H1 (cell line): ENCODE data around the gene PPIC. TPM values are rescaled to one million over a fixed set of nuclear protein-coding genes. Genes with fewer than 3 reads are reported as not detected.

Experiments
- BACH1 ChIP-seq: IDR thresholded peaks from 2 replicates; pipeline ENCODE4 v1.6.1; 2012; ENCODE audit warnings: low read length, improper control_type of control experiment
- POLR2AphosphoS5 ChIP-seq: IDR thresholded peaks from 2 replicates; pipeline ENCODE4 v1.6.1; 2011; ENCODE audit warnings: low read depth, low read length
- SAP30 ChIP-seq: fragments of 300-600 bp; sonication (generic); IDR thresholded peaks from 2 replicates; pipeline ENCODE4 v1.7.1; 2012; ENCODE audit warnings: low read length, moderate library complexity, mild to moderate bottlenecking, inconsistent platforms; ENCODE audit not compliant: insufficient read depth, insufficient replicate concordance
- USF2 ChIP-seq: IDR thresholded peaks from 2 replicates; pipeline ENCODE4 v1.6.1; 2011; ENCODE audit warnings: low read length, improper control_type of control experiment
- polyA plus RNA-seq, 7 experiments: library from polyadenylated mRNA; depleted of rRNA in 3 of 7; stranded (reverse) in 5 of 7; unstranded in 2 of 7; fragments of >200 nt in 5 of 7; fragments of 200-250 nt in 2 of 7; gene quantifications; 1 replicate in 5 of 7; 2 replicates in 1 of 7; 4 replicates in 1 of 7; pipeline versions ENCODE4 v1.2.1 to v1.2.3, GENCODE V29; 2011 to 2013; ENCODE audit warnings: missing spikeins in 2 of 7, mixed read lengths in 2 of 7
- total RNA-seq: library from RNA; stranded (reverse); fragmentation: NEBNext Ultra II Directional; extraction: Animal tissue kit (Norgen Biotek cat#: 25700); gene quantifications from 2 replicates; pipeline ENCODE4 v1.2.1, GENCODE V29; 2021
- TF ChIP-seq, protein P1 (sequence below), 3 experiments: IDR thresholded peaks; 1 replicate in 2 of 3; 2 replicates in 1 of 3; pipeline versions ENCODE4 v1.5.1 to v1.6.1; 2011; ENCODE audit warnings: low read length in 3 of 3, mild to moderate bottlenecking in 3 of 3, inconsistent platforms in 2 of 3, low read depth in 1 of 3, moderate library complexity in 1 of 3; ENCODE audit not compliant: insufficient read depth in 1 of 3; ENCODE audit errors: control extremely low read depth in 1 of 3

The PPIC gene
- total and polyA plus RNA-seq, 2 of the 8 experiments (the other 6 are each of a cell fraction or from before 2014, with no cell fraction given): 8.5 to 10.4 TPM

DNA sequence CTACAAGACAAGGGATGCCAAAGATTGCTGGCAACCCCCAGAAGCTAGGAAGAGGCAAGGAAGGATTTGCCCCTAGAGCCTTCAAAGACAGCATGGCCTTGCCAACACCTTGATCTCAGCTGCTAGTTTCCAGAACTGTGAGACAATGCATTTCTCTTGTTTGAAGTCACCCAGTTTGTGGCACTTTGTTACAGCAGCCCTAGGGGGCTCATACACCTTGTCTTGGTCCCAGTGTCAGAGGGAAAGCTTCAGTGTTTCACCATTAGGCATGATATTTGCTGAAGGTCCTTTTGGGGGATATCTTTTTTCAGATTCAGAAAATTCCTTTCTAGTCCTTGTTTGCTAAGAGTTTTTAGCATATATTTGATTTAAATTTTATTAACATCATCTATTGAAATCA is 3.1 kb upstream of the PPIC start (continued):
- TF ChIP-seq, protein P1, sequence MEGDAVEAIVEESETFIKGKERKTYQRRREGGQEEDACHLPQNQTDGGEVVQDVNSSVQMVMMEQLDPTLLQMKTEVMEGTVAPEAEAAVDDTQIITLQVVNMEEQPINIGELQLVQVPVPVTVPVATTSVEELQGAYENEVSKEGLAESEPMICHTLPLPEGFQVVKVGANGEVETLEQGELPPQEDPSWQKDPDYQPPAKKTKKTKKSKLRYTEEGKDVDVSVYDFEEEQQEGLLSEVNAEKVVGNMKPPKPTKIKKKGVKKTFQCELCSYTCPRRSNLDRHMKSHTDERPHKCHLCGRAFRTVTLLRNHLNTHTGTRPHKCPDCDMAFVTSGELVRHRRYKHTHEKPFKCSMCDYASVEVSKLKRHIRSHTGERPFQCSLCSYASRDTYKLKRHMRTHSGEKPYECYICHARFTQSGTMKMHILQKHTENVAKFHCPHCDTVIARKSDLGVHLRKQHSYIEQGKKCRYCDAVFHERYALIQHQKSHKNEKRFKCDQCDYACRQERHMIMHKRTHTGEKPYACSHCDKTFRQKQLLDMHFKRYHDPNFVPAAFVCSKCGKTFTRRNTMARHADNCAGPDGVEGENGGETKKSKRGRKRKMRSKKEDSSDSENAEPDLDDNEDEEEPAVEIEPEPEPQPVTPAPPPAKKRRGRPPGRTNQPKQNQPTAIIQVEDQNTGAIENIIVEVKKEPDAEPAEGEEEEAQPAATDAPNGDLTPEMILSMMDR (IDR thresholded peaks at IDR 0.05; ENCODE audit: control extremely low read depth in 1 of 3, insufficient read depth in 1 of 3, low read depth in 1 of 3, low read length in 3 of 3): no peak
- TF ChIP-seq BACH1 (no peak), POLR2AphosphoS5 (no peak), USF2 (no peak), SAP30 (no peak)
